ENCODE measurements around the gene BAD. TPM values are rescaled to one million over a fixed set of nuclear protein-coding genes. Genes with fewer than 3 reads are reported as not detected.

BAD gene
- total and polyA plus RNA-seq, 10 donors: 27.0 to 67.3 (median 40.4) TPM

DNA sequence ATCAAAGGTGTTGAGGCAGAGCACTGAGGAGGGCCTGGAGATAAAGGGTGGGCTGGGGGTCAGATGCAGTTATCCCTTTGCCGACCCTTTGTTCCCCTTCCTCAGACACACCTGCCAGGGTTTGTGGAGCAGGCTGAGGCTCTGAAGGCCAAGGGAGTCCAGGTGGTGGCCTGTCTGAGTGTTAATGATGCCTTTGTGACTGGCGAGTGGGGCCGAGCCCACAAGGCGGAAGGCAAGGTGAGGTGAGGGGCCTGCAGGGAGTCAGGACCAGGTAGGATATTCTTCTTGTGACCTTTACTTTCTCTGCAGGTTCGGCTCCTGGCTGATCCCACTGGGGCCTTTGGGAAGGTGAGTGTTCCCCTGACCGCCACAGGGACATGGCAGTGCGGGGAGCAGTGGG, 36.1 kb upstream of the BAD start:
- no peak for DNase-seq
- Histone ChIP-seq H3K36me3 (peaks cover 0 to 52% (median 25%) of the 10 kb centered on the region in 6 donors), H3K4me3 (no peak overlapping the region), H3K4me1 (peaks cover 4 to 56% (median 31%) of the 10 kb centered on the region in 6 donors), H3K27me3 (replicated peaks in 1 of 7) (no peaks in the 10 kb centered on the region), H3K27ac (no peak overlapping the region), H3K9me3 (no peaks in the 10 kb centered on the region)
- intact Hi-C loops (cut with DNase I; ENCODE audit: low total_unique reads): no loop called here
- no peak for TF ChIP-seq POLR2AphosphoS5 (IDR thresholded peaks at IDR 0.05)
- TF ChIP-seq, protein P1, sequence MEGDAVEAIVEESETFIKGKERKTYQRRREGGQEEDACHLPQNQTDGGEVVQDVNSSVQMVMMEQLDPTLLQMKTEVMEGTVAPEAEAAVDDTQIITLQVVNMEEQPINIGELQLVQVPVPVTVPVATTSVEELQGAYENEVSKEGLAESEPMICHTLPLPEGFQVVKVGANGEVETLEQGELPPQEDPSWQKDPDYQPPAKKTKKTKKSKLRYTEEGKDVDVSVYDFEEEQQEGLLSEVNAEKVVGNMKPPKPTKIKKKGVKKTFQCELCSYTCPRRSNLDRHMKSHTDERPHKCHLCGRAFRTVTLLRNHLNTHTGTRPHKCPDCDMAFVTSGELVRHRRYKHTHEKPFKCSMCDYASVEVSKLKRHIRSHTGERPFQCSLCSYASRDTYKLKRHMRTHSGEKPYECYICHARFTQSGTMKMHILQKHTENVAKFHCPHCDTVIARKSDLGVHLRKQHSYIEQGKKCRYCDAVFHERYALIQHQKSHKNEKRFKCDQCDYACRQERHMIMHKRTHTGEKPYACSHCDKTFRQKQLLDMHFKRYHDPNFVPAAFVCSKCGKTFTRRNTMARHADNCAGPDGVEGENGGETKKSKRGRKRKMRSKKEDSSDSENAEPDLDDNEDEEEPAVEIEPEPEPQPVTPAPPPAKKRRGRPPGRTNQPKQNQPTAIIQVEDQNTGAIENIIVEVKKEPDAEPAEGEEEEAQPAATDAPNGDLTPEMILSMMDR (IDR thresholded peaks at IDR 0.05 in 8 of 11, conservative IDR thresholded peaks at IDR 0.05 in 3 of 11): no peak
- TF ChIP-seq POLR2A (IDR thresholded peaks at IDR 0.05): no peak
- WGBS, 5 donors: 94 to 98% (median 96%) methylated on average over 7 of the region's 7 CpGs

DNA sequence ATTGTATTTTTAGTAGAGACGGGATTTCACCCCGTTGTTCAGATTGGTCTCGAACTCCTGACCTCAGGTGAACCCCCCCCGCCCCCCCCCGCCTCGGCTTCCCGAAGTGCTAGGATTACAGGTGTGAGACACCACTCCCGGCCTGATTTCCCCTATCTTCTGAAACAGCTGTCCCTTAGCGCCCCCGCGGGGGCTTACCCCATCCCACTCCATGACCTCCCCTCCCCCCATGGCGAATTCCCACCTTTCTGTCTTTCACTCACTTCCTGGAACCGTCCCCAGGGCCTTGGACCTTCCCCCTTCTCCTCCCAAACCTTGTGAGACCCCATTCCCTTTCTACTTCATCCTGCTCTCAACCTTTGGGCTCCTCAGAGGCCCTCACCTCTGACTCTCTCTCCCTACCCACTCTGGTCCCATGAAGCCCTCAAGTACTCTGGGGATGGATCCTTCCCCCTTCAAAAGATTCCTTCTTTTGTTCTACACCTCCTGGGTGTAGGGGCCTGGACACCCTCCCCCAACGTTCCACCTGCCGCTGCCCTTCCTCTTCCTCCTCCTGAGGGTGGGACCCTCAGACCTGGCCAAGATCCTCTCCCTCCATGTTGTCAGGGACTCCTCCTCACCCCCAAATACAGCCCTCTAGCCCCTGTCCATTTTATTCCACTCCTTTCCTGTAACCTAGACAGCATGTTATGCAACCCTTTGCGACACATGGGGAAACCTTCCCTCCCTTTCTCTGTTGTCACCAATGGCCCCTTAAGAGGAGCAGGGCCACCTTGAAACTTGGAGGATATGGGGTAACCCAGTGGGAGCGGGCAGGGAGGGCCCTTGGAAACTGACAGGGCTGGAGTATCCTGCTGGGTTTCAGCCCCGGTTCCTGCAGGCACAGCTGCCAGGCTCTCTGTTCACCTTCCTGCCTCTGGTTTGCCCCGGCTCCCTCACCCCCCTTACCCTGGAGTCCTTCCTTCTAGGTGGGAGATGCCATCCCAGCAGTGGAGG, 34.6 kb upstream of the BAD start:
- TF ChIP-seq POLR2AphosphoS5 (IDR thresholded peaks at IDR 0.05) (no peak), POLR2A (IDR thresholded peaks at IDR 0.05) (no peak)
- H3K9me3 ChIP-seq: no peaks in the 10 kb centered on the region
- DNase-seq: no peak
- intact Hi-C loops (cut with DNase I; ENCODE audit: low total_unique reads): no loop called here
- peaks cover 4 to 62% (median 31%) of the 10 kb centered on the region in 6 donors for H3K4me1 ChIP-seq
- H3K27me3 ChIP-seq (replicated peaks in 1 of 7): no peaks in the 10 kb centered on the region
- 12 to 26% (median 20%) methylated on average over 15 to 19 of the region's 19 CpGs for WGBS, 5 donors
- H3K4me3 ChIP-seq: peak overlapping the region; percentile 52 to 79 (median 74)
- peaks cover 0 to 67% (median 40%) of the 10 kb centered on the region in 6 donors for H3K36me3 ChIP-seq
- peak overlapping the region; percentile 93 to 100 (median 99) for H3K27ac ChIP-seq

DNA sequence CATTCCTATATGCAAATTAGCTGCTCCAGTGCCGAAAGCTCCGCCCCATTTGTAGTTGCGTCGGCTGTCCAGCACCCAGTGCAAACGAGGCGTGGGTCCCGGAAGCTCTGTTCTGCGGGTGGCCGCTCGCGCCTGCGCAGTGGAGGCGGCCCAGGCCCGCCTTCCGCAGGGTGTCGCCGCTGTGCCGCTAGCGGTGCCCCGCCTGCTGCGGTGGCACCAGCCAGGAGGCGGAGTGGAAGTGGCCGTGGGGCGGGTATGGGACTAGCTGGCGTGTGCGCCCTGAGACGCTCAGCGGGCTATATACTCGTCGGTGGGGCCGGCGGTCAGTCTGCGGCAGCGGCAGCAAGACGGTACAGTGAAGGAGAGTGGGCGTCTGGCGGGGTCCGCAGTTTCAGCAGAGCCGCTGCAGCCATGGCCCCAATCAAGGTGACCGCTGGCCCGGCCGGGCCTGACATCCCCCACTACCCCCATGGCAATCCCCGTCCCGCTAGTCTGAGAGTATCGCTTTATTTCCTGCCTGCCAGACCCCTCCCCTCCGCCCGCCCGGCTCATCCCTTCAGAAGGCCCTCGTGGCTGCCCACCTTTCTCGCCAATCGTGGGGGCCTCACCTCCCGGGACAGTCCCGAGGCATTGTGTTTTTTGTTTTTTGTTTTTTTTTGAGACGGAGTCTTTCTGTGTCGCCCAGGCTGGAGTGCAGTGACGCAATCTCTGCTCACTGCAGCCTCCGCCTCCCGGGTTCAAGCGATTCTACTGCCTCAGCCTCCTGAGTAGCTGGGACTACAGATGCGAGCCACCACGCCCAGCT, 33.7 kb upstream of the BAD start, which contains the start of gene PRDX5:
PRDX5 (plus strand) TSS at position 161 of the 805 bp plus-strand sequence; CDS start at position 256, 95 bp downstream.
- 0% methylated on average over 26 to 61 of the region's 61 CpGs for WGBS, 5 donors
- peak; percentile 99 for DNase-seq
- peak within 1 kb of the TSS; percentile 93 to 100 (median 99) for H3K27ac ChIP-seq
- H3K4me1 ChIP-seq: peaks cover 4 to 62% (median 36%) of the 10 kb centered on the region in 6 donors
- peaks cover 0 to 71% (median 45%) of the 10 kb centered on the region in 6 donors for H3K36me3 ChIP-seq
- intact Hi-C loops (cut with DNase I; ENCODE audit: low total_unique reads): no loop called here
- no peaks in the 10 kb centered on the region for H3K9me3 ChIP-seq
- TF ChIP-seq POLR2AphosphoS5 (IDR thresholded peaks at IDR 0.05) (peak; percentile 88 to 95 (median 93)), POLR2A (IDR thresholded peaks at IDR 0.05) (peak in 2 of 3 donors; percentile 44 to 77)
- TF ChIP-seq, protein P1 (IDR thresholded peaks at IDR 0.05 in 8 of 11, conservative IDR thresholded peaks at IDR 0.05 in 3 of 11): peak; percentile 36 to 83 (median 72)
- H3K27me3 ChIP-seq (replicated peaks in 1 of 7): no peaks in the 10 kb centered on the region
- peak within 1 kb of the TSS; percentile 52 to 79 (median 74) for H3K4me3 ChIP-seq

DNA sequence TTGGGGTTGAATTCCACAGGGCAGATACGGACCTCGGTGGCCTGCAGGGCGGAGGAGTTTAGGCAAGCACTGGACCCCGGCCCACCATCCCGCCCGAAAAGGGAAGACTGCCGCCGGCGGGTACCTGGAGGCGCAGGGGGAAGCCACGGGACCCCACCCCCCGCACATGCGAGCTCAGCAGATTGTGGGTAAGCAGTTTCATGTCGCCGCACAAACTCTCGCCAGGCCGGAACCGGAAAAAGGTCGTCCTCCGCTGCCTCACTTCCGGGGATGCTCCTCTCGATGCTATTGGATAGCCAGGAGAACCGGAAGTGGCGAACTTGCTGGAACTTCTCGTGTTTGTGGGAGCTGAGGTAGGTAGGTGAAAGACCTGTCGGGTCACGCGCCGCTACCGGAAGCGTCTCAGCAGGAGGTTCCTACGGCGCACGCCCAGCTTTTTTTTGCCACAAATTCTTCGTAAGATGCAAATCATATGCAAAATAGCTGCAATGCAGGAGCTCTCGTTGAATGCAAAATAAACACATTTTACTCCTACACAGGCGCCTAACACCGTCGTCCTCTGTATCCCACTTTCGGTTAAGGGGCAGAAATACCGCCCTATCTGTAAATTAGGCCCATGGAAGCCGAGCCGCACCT, 33.0 kb upstream of the BAD start, which contains the start of gene TRMT112:
TRMT112 (minus strand) TSS at position 235 of the 636 bp plus-strand sequence; CDS start at position 202, 33 bp downstream.
- Histone ChIP-seq H3K36me3 (peaks cover 0 to 71% (median 39%) of the 10 kb centered on the region in 6 donors), H3K4me3 (peak within 1 kb of the TSS; percentile 52 to 79 (median 74)), H3K27ac (peak within 1 kb of the TSS; percentile 93 to 100 (median 99)), H3K27me3 (replicated peaks in 1 of 7) (no peaks in the 10 kb centered on the region), H3K9me3 (no peaks in the 10 kb centered on the region), H3K4me1 (peaks cover 4 to 69% (median 39%) of the 10 kb centered on the region in 6 donors)
- DNase-seq: peak; percentile 96
- TF ChIP-seq POLR2AphosphoS5 (IDR thresholded peaks at IDR 0.05): peak; percentile 94 to 98 (median 95)
- TF ChIP-seq, protein P1 (IDR thresholded peaks at IDR 0.05 in 8 of 11, conservative IDR thresholded peaks at IDR 0.05 in 3 of 11): no peak
- peak in 2 of 3 donors; percentile 14 to 45 for TF ChIP-seq POLR2A (IDR thresholded peaks at IDR 0.05)
- 0% methylated on average over 38 to 43 of the region's 43 CpGs for WGBS, 5 donors
- intact Hi-C loops (cut with DNase I; ENCODE audit: low total_unique reads): no loop called here

Measured in spleen (tissue), 11 donors.